SK-N-DZ (cell line): Measurements from ENCODE around the gene AKNA. TPM values are rescaled to one million over a fixed set of nuclear protein-coding genes. Genes with fewer than 3 reads are reported as not detected.

Experiments
- DNase-seq: peaks from one replicate; pipeline ENCODE4 v3.0.0-alpha.2; 2015; ENCODE audit warnings: low spot score
- polyA plus RNA-seq, 2 experiments: library from polyadenylated mRNA; depleted of rRNA; stranded (reverse); fragments of >200 nt; gene quantifications; 2 replicates each; pipeline ENCODE4 v1.2.3, GENCODE V29; 2014

AKNA gene
- 3.1 and 3.2 TPM in 2 replicates for polyA plus RNA-seq (2014; cell fraction: cytosol; rRNA removed)
- polyA plus RNA-seq (2014; cell fraction: nucleus; rRNA removed) = 1.9 and 7.9 TPM in 2 replicates

DNA sequence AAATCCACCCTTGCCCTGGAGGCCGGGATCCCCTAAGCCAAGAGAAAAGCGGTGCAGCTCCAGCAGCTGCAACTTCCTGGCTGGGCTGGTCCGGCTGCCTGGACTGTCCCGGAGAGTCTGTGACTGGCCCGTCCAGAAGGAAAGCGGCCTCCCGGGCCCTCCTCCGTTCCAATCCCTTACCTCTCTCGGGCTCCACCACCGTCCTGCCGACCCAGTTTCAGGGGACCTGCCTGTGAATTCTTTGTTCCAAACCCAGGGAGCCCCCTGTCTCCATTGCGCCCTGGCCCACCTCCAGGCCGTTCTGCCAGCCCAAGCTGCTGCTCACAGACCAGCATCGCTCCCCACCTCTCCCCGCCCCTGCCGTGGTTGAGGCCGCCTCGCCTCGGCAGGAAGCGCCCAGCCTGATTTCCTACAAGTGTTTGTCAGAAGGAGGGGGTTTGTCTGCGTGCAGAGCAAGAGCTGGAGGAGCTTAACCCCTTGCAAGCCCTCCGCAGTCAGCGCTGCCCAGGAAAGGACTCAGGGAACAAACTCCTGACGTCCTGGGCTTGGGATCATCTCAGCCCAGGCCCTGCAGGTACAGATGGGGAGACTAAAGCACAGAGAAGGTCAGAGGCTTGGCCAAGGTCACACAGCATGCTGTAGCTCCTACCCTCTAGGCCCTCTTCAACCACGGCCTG is at the start of gene AKNA:
AKNA (minus strand) TSS at position 303 of the 677 bp plus-strand sequence. CDS start 6,649 bp downstream, outside the sequence.
- peak; percentile 73 for DNase-seq

DNA sequence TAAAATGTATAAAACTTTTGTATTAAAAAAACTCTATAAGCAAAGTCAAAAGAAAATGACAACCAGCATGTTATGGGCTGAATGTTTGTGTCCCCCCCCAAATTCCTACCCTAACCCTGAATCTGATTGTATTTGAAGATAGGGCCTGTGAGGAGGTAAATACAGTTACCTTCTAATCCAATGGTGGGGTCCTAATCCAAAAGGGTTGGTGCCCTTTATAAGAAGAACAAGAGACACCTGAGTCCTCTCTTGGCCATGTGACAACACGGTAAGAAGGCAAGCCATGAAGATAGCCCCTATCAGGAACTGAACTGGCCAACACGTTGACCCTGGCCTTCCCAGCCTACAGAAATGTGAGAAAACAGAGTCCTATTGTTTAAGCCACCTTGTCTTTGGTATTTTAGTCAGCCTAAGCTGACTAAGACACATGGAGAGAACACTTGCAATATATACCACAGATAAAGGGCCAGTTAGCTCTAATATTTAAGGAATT is 49.7 kb upstream of the AKNA start:
- DNase-seq = no peak

- DNase-seq = peak; percentile 24
Measured at GRCh38 chr9:114434878-114435311, 47.1 kb upstream of the AKNA start.

DNA sequence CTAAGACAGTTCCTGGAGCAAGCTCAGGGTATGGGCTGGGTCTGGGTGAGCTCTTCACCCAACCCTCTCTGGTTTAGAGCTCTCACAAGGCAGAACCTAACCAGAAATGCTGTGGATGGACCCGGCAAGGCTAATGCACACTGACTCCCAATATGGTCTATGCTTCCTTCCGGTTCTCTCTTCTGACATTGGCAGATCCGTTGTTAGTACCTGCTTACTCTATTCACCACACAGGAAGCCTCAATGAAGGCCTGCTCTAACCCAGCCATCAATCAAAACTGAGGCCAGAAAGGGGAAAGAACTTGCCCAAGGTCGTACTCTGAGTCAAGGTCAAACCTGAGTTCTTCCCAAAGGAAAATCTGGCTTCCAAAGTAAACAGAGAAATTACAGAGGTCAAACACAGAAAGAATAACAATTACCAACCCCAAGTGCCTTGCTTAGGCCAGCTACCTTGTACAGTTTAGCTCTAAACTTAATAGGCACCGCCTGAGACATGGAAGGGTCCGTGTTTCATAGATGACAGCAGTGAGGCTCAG is 46.0 kb upstream of the AKNA start:
- DNase-seq = no peak

- DNase-seq = no peak
Measured at GRCh38 chr9:114433086-114433485, 45.3 kb upstream of the AKNA start.

DNA sequence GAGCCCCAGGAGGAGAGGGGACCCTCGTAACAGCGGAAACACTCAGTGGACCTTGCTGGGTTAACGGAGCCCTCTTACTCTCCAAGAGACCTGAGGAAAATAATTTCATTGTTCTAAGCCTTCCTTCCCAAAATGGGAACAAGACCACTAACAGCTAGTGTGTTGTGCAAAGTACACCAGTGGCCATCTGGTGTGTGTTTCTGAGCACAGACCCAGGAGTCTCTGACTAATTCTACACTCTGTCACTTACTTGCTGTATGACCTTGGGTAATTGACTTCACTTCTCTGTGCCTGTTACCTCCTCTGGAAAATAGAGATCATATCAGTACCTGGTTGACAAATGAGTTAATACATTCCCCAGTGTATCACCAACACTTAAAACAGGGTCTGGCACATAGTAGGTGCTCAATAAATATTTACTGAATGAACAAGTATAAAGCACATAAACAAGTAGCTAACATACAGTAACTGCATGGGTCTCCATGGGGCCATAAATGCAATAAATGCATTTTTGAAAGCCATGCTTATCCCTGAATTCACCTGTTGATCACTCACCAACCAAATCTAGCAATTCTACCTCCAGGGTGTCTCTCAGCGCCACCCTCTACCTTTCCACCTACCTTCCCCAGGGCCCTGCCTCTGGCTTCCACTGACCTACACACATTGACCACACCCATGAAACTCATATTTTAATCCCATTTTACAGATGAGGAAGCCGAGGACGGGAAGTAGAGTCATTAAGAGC is 44.7 kb upstream of the AKNA start:
- DNase-seq = no peak

GRCh38 chr9:114431770-114432169 is 44.0 kb upstream of the AKNA start:
- no peak for DNase-seq

GRCh38 chr9:114431003-114431402 is 43.2 kb upstream of the AKNA start:
- DNase-seq = no peak

DNA sequence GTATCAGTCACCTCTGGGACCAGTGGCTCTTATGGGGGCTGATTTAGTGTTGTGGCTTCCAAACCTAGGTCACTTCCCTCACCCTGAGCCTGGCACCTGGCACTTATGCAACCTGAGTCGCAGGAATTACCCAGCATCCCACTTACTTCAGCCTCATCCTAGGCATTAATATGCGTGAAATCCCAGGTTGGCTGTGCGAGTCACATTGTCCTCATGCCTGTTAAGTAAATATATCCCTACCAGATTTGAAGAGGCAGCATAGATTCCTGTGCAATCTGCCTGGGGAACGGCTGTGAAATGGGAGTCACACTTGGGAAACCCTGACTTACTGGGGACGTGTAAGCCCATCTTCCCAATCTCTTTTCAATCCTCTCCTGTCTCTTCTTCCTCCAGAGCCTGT is 42.7 kb upstream of the AKNA start:
- DNase-seq = no peak

GRCh38 chr9:114429488-114429887 is 41.7 kb upstream of the AKNA start:
- DNase-seq = no peak

DNA sequence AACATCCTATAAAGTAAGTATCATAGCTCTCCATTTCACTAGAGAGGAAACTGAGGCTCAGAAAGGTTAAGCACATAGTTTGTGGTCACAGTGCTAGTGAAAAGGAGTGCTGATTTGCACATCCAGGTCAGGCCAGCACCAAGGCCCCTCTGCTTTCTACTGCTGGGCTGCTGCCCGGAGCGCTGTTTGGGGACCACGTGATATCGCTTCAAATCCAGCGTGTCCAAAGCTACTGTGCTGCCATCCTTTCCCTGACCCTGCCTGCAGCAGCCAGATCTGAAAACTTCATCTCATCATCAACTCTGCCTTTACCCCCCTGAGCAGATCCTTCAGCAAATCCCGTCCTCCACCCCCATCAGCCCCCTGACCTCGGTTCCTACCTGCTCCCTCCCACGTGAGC is 40.7 kb upstream of the AKNA start:
- DNase-seq = no peak

GRCh38 chr9:114427644-114428043 is 39.9 kb upstream of the AKNA start:
- DNase-seq = no peak

DNA sequence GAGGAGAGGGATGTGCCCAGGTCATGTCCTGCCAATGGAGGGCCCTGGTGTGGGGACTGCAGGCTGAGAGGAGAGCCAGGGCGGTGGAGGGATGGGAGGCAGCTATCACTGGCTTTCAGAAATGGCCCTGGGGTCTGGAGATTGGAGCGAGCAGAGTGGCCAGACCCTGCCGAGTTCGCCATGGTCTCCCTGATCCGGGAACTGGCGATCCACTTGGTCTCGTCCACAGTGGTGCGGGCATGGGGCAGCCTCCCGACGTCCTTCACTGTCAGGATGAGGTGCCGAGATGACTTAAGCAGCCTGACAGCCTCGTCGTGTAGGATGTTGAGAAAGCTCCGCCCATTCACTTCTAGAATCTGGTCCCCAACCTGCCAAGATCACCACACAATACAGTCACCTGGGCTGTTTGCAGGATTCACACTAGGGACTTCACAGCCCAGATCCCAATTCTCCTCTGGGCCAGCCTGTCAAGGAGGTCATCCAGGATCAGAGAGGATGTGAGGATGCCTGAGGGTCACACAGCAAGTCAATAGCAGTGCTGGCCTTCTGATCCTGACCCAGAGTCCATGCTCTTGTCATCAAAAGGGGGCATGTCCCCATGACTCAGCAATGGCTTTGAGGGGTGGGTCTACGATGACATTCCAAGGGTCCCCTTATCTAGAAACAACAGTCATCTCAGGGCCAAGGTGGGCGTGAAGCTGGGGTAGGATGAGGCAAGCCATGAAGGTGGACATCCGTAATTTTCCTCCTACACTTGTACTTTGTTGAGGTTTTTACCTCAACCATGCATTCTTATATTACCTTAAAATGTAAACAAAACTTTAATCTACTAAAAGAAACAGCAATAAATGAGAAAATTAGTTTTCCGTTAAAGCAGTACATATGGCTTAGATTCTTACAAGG is 38.5 kb upstream of the AKNA start:
- DNase-seq = no peak

GRCh38 chr9:114425126-114425525 is 37.3 kb upstream of the AKNA start:
- DNase-seq = no peak

DNA sequence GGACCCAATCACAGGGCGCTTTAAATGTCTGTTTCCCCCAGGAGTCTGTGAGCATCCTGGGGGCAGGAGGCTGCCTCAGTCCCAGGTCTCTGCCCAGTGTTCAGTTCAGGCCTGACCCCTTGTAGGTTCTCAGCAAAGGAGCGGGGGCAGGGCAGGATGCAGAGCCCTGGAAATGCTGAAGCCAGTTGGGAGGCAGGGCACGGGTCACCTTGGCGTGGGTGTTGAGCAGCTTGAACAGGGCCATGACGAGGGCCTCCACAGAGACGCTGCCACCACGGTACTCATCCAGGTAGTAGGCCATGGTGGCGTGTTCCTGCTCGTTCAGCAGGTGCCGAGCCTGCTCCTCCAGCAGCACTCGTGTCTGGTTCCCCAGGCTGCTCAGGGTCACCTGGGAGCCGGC is 36.3 kb upstream of the AKNA start:
- no peak for DNase-seq

- no peak for DNase-seq
Measured at GRCh38 chr9:114423181-114423580, 35.4 kb upstream of the AKNA start.

- DNase-seq = no peak
Measured at GRCh38 chr9:114421147-114421546, 33.4 kb upstream of the AKNA start.

DNA sequence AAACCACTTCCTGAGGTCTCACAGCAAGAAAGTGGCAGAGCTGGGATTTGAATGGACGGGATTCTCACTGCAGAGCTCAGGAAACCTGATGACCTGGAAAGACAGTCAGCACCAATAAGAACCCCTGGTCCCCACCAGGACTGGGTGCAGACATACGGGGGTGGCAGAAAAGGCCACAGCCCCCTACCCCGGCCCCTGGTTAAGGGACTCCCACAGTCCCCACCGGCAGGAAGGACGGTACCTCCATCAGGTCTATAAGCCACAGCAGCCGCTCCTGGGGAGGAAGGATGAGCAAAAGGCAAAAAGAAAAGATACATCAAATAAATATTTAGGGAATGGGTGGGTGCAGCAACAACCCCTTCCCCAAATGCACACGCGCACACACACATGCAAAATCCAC is 32.0 kb upstream of the AKNA start:
- no peak for DNase-seq

DNA sequence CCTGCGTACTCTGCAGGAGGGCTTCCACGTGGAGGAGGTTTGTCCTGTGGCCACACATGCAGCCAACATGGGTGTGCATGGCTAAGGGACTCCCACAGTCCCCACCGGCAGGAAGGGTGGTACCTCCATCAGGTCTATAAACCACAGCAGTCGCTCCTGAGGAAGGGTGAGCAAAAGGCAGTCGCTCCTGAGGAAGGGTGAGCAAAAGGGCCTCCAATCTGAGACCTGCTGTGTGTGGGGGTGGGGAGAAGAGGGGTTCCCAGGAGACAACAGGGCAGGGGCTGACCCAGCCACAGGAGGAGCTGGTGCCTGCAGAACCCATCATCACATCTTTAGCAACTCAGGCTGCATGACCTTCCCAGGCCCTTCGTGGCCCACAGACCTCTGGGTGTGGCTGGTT is 30.3 kb upstream of the AKNA start:
- no peak for DNase-seq

DNA sequence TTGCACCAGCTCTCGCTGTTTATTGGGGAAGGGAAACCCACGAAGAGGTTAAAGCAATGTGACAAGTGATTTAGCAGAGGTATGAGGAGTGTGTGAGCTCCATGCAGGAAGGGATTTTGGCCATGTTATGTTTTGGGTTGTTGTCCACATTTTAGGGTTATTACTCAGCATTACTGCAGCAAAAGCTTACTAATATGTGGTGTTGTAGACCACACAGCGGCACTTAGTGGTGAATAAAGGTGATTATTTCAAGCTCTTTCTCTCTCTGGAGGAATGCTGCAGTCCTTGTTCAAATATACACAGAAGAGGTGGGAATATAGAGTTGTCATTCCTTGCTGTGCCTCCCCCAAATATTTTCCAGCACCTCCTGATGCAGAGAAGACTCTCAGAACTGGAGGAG is 29.7 kb upstream of the AKNA start:
- DNase-seq = no peak

DNA sequence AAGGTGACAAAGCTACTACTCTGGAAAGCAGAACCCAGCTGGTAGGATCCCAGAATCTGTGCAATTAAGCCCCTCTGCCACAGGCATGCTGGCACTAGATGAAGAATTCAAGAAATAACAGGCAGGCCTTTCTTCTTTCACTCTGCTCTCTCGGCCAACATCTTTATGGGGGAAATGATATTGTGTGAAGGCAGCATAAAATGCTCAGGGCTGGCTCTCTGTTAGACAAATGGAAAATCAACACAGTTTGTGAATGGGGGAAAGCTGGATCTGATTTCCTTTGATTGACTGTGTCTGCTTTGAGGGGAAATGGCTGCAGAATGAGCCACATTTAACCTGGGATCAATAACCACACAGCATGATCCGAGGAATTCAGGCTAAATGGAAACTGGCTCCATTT is 29.1 kb upstream of the AKNA start:
- DNase-seq = no peak

- DNase-seq = no peak
Measured at GRCh38 chr9:114416290-114416689, 28.5 kb upstream of the AKNA start.
